ENCODE data around the gene NFE2L2. TPM values are rescaled to one million over a fixed set of nuclear protein-coding genes. Genes with fewer than 3 reads are reported as not detected.

Gene NFE2L2
- total RNA-seq, 2 experiments from 2014 or later, result 61.3 to 64.3 TPM

Small RNA genes lying within 50 kb of the gene (microRNA-seq; reads per million reads assigned to microRNA genes)
- not detected for gene MIR3128
- gene MIR6512, result not detected

Other genes starting within 250 kb of the NFE2L2 start
- 100 to 1,000 TPM; 329 to 350 TPM for gene HNRNPA3, start 51.9 kb downstream of the NFE2L2 start, total RNA-seq
- gene AGPS, start 128.0 kb upstream of the NFE2L2 start, total RNA-seq, result 10 to 100 TPM; 65.9 to 67.9 TPM

Data from activated CD8-positive, alpha-beta T cell treated with anti-CD3 and anti-CD28 coated beads, Interleukin-2, amount 10 ng/mL, durations not matched to agents 7 days and 5 days (primary cell).